Measurements from ENCODE around the gene IRGC. TPM values are rescaled to one million over a fixed set of nuclear protein-coding genes. Genes with fewer than 3 reads are reported as not detected.
A peak's percentile ranks its signal among the peaks of the same experiment; 100 is the strongest.

The IRGC gene
- total RNA-seq, 3 donors from 2014 or later: not detected

DNA sequence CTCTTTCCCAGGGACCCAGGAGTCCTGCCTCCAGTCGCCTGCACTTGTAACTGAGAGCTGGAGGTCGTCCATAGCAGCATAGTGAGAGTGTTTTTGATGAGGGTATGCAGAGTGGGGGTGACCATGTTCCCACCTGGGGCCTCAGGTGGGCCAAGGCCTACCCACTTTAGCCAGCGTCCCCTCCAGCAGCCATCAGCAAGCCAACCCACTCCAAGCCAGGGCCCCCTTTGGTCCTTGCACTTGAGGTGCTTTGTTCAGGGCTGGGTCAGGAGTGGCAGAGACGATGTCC lies 50.8 kb downstream of the IRGC start:
- Histone ChIP-seq H3K27ac (peak overlapping the region; percentile 78 to 84), H3K27me3 (no peaks in the 10 kb centered on the region), H3K4me1 (peaks cover 0 to 9% of the 10 kb centered on the region in 2 donors), H3K36me3 (no peaks in the 10 kb centered on the region), H3K4me3 (no peak overlapping the region), H3K9me3 (no peaks in the 10 kb centered on the region)
- TF ChIP-seq POLR2A (IDR thresholded peaks at IDR 0.05) (no peak), POLR2AphosphoS5 (IDR thresholded peaks at IDR 0.05) (no peak)
- TF ChIP-seq, protein P1, sequence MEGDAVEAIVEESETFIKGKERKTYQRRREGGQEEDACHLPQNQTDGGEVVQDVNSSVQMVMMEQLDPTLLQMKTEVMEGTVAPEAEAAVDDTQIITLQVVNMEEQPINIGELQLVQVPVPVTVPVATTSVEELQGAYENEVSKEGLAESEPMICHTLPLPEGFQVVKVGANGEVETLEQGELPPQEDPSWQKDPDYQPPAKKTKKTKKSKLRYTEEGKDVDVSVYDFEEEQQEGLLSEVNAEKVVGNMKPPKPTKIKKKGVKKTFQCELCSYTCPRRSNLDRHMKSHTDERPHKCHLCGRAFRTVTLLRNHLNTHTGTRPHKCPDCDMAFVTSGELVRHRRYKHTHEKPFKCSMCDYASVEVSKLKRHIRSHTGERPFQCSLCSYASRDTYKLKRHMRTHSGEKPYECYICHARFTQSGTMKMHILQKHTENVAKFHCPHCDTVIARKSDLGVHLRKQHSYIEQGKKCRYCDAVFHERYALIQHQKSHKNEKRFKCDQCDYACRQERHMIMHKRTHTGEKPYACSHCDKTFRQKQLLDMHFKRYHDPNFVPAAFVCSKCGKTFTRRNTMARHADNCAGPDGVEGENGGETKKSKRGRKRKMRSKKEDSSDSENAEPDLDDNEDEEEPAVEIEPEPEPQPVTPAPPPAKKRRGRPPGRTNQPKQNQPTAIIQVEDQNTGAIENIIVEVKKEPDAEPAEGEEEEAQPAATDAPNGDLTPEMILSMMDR (IDR thresholded peaks at IDR 0.05): peak in 1 of 3 donors; percentile 4
- intact Hi-C loops (cut with DNase I; ENCODE audit: low total_unique reads): no loop called here
- no peak for DNase-seq (ENCODE audit: low spot score in 2 of 2)

DNA sequence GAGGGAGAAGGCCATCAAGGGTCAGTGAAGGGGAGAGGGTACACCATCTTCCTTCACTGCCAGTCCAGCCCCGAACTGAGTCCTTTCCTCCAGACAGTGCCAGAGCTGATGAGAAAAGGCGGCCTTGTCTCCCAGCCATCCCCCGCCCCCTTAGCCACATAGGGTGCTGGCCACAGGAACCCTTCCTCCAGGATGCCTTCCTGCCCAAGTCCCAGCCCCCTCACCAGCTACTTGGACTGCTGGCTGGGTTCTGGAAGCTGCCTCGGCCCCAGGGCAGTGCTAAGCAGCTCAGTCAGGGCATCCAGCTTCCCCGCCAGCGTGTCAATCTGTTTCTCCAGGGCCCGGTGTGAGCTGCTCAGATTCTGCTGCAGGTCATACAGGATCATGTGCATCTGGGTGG lies 51.4 kb downstream of the IRGC start:
- intact Hi-C loops (cut with DNase I; ENCODE audit: low total_unique reads): no loop called here
- H3K27me3 ChIP-seq: no peaks in the 10 kb centered on the region
- no peaks in the 10 kb centered on the region for H3K36me3 ChIP-seq
- H3K4me1 ChIP-seq: peaks cover 0 to 9% of the 10 kb centered on the region in 2 donors
- H3K27ac ChIP-seq: peak overlapping the region; percentile 78 to 84
- H3K4me3 ChIP-seq: no peak overlapping the region
- DNase-seq (ENCODE audit: low spot score in 2 of 2): no peak
- H3K9me3 ChIP-seq: no peaks in the 10 kb centered on the region
- TF ChIP-seq POLR2A (IDR thresholded peaks at IDR 0.05): no peak
- TF ChIP-seq POLR2AphosphoS5 (IDR thresholded peaks at IDR 0.05): no peak
- TF ChIP-seq, protein P1 (IDR thresholded peaks at IDR 0.05): no peak

DNA sequence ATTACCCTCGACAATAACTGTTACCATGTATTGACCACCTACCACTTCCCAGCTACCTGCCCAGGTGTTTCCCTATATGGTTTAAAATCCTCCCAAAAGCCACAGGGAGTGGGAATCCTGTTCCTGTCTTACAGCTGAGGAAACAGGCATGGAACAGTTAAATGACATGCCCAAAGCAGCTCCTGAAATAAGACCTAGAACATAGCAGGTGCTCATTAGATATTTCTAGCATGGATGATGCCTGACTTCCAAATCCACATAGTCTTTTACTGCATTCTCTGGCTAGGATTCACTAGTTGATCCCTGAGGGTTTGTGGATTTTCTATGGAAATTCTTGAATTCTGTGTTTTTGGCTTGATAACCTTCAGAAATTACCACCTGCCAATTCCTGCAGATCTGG lies 51.9 kb downstream of the IRGC start:
- Histone ChIP-seq H3K27me3 (no peaks in the 10 kb centered on the region), H3K9me3 (no peaks in the 10 kb centered on the region), H3K4me1 (peaks cover 0 to 9% of the 10 kb centered on the region in 2 donors), H3K4me3 (no peak overlapping the region), H3K36me3 (no peaks in the 10 kb centered on the region), H3K27ac (peak overlapping the region; percentile 78 to 84)
- intact Hi-C loops (cut with DNase I; ENCODE audit: low total_unique reads): no loop called here
- no peak for TF ChIP-seq POLR2AphosphoS5 (IDR thresholded peaks at IDR 0.05)
- no peak for DNase-seq (ENCODE audit: low spot score in 2 of 2)

DNA sequence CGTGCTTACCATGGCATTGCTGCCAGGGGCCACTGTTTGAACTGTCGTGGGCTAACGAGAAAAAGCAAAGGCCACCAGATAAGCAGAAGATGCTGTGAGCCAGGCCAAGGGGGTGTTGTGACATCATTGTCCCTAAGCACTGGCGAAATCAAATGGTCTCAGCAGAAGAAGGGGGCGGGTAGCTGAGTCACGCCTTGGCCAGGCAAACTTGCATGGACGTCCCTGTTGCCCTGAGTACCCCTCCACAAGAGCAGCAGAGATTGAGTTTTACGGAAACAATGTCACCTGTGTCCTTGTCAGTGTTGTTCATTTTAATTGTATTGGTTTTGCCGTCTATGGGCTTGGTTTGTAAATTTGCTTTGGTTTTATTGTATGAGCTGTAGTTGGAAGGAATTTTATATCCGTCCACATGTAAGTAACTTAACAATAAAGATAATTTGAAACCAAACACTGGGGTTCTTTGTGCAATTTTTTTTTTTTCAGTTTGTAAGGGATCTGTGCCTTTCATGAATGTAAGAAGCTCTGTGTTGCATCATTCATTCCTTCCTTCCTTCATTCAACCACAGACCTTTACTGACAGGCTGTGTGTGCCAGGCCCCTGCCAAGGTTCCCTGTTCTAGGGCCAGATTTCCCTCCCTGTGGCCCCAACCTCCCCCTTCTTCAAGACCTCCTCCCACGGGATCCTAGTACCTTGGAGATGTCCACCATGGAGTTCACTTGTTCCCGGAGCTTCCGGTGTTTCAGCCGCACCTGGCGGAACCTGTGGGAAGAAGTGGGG lies 52.6 kb downstream of the IRGC start:
- intact Hi-C loops (cut with DNase I; ENCODE audit: low total_unique reads): no loop called here
- Histone ChIP-seq H3K27ac (peak overlapping the region; percentile 78 to 84), H3K9me3 (no peaks in the 10 kb centered on the region), H3K4me3 (no peak overlapping the region), H3K4me1 (peaks cover 0 to 7% of the 10 kb centered on the region in 2 donors), H3K27me3 (no peaks in the 10 kb centered on the region), H3K36me3 (no peaks in the 10 kb centered on the region)
- no peak for TF ChIP-seq POLR2A (IDR thresholded peaks at IDR 0.05)
- TF ChIP-seq POLR2AphosphoS5 (IDR thresholded peaks at IDR 0.05): no peak
- TF ChIP-seq, protein P1 (IDR thresholded peaks at IDR 0.05): no peak
- DNase-seq (ENCODE audit: low spot score in 2 of 2): no peak

DNA sequence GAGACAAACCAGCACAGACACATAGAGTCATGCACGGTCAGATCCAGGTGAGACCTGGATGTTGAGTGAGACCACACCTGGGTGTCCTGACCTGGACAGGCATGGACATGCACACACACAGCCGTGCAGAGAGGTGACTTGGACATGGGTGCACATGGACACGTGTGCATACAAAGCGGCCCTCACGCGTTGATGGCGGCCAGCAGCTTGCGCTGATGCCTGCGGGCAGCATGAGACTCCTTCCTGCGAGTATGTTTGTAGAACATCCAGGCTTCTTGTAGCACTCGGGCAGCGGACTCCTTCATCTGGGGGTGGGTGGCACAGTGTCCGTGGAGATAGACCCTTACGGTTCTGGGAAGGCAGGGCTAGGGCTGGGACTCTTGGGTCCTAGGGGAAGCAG lies 53.4 kb downstream of the IRGC start:
- H3K27me3 ChIP-seq: no peaks in the 10 kb centered on the region
- H3K9me3 ChIP-seq: no peaks in the 10 kb centered on the region
- intact Hi-C loops (cut with DNase I; ENCODE audit: low total_unique reads): no loop called here
- H3K4me3 ChIP-seq: no peak overlapping the region
- TF ChIP-seq POLR2A (IDR thresholded peaks at IDR 0.05) (no peak), POLR2AphosphoS5 (IDR thresholded peaks at IDR 0.05) (no peak)
- TF ChIP-seq, protein P1 (IDR thresholded peaks at IDR 0.05): no peak
- peaks cover 0 to 5% of the 10 kb centered on the region in 2 donors for H3K4me1 ChIP-seq
- no peak for DNase-seq (ENCODE audit: low spot score in 2 of 2)
- H3K27ac ChIP-seq: peak overlapping the region; percentile 57 to 63
- H3K36me3 ChIP-seq: no peaks in the 10 kb centered on the region

Other genes with a start within 250 kb of the IRGC start
- 10 to 100 TPM in 2 of 3 donors, 1 to 10 TPM in 1; 7.5 to 19.5 (median 15.1) TPM for gene PHLDB3, start 211.3 kb upstream of the IRGC start, total RNA-seq
- gene ETHE1, start 188.9 kb upstream of the IRGC start, total RNA-seq: 10 to 100 TPM; 41.6 to 70.1 (median 59.4) TPM
- gene ZNF575, start 182.9 kb upstream of the IRGC start, total RNA-seq: under 1 TPM; 0.59 to 0.98 (median 0.64) TPM
- gene XRCC1, start 140.5 kb upstream of the IRGC start, total RNA-seq: 10 to 100 TPM; 21.0 to 30.6 (median 29.0) TPM
- 10 to 100 TPM in 1 of 3 donors, 1 to 10 TPM in 2; 4.5 to 12.5 (median 6.9) TPM for gene PINLYP, start 140.3 kb upstream of the IRGC start, total RNA-seq
- 10 to 100 TPM; 14.9 to 17.4 (median 16.1) TPM for gene IRGQ, start 119.9 kb upstream of the IRGC start, total RNA-seq
- gene ZNF576, start 119.5 kb upstream of the IRGC start, total RNA-seq: 10 to 100 TPM; 14.2 to 18.0 (median 14.8) TPM
- gene SRRM5, start 104.0 kb upstream of the IRGC start, total RNA-seq: 1 to 10 TPM in 1 of 3 donors, under 1 TPM in 2; 0.32 to 1.6 (median 0.33) TPM
- 10 to 100 TPM; 24.7 to 31.1 (median 28.2) TPM for gene ZNF428, start 96.4 kb upstream of the IRGC start, total RNA-seq
- 10 to 100 TPM in 2 of 3 donors, 1 to 10 TPM in 1; 2.1 to 20.8 (median 18.0) TPM for gene CADM4, start 76.2 kb upstream of the IRGC start, total RNA-seq
- gene PLAUR, start 45.9 kb upstream of the IRGC start, total RNA-seq: 10 to 100 TPM; 13.3 to 61.0 (median 21.3) TPM
- gene SMG9, start 38.9 kb downstream of the IRGC start, total RNA-seq: 10 to 100 TPM; 10.6 to 29.9 (median 20.6) TPM
- 10 to 100 TPM in 2 of 3 donors, 1 to 10 TPM in 1; 1.9 to 61.9 (median 28.2) TPM for gene KCNN4, start 64.9 kb downstream of the IRGC start, total RNA-seq
- gene LYPD5, start 86.4 kb downstream of the IRGC start, total RNA-seq: 1 to 10 TPM in 2 of 3 donors, under 1 TPM in 1; 0.48 to 7.2 (median 6.2) TPM
- gene ZNF283, start 111.2 kb downstream of the IRGC start, total RNA-seq: 10 to 100 TPM in 2 of 3 donors, 1 to 10 TPM in 1; 6.9 to 19.6 (median 13.8) TPM
- gene ZNF404, start 167.9 kb downstream of the IRGC start, total RNA-seq: 1 to 10 TPM; 1.1 to 5.9 (median 3.6) TPM
- gene ZNF45, start 219.2 kb downstream of the IRGC start, total RNA-seq: 10 to 100 TPM in 2 of 3 donors, 1 to 10 TPM in 1; 9.8 to 29.7 (median 19.3) TPM
- 10 to 100 TPM in 1 of 3 donors, 1 to 10 TPM in 2; 4.5 to 11.7 (median 7.2) TPM for gene ZNF221, start 235.2 kb downstream of the IRGC start, total RNA-seq